ENCODE data around the gene CGB1. TPM values are rescaled to one million over a fixed set of nuclear protein-coding genes. Genes with fewer than 3 reads are reported as not detected.

Gene CGB1
- total RNA-seq, 1 donor from 2014 or later: not detected

GRCh38 chr19:48994035-48994386 is 42.7 kb downstream of the CGB1 start:
- DNase-seq (ENCODE audit: low read depth in 2 of 2): no peak

GRCh38 chr19:48993175-48994034 is 43.3 kb downstream of the CGB1 start, which contains the start of the genes GYS1 and RUVBL2:
GYS1 (minus strand) TSS chr19:48993309; CDS start chr19:48993112, 197 bp downstream.
RUVBL2 (plus strand) TSS chr19:48993887; CDS start chr19:48993912, 25 bp downstream.
- peak; percentile 99 for DNase-seq (ENCODE audit: low read depth in 2 of 2)

- peak in 1 of 2 donors; percentile 10 for DNase-seq (ENCODE audit: low read depth in 2 of 2)
Measured at GRCh38 chr19:48992581-48993174, 44.0 kb downstream of the CGB1 start.

GRCh38 chr19:48991873-48992580 is 44.7 kb downstream of the CGB1 start:
- peak; percentile 19 to 81 for DNase-seq (ENCODE audit: low read depth in 2 of 2)

GRCh38 chr19:48991011-48991609 is 45.6 kb downstream of the CGB1 start:
- no peak for DNase-seq (ENCODE audit: low read depth in 2 of 2)

GRCh38 chr19:48990400-48990799 is 46.3 kb downstream of the CGB1 start:
- DNase-seq (ENCODE audit: low read depth in 2 of 2): peak in 1 of 2 donors; percentile 47

- DNase-seq (ENCODE audit: low read depth in 2 of 2): no peak
Measured at GRCh38 chr19:48989701-48990291, 46.9 kb downstream of the CGB1 start.

GRCh38 chr19:48988860-48989259 is 47.8 kb downstream of the CGB1 start:
- no peak for DNase-seq (ENCODE audit: low read depth in 2 of 2)

GRCh38 chr19:48988286-48988685 is 48.4 kb downstream of the CGB1 start:
- DNase-seq (ENCODE audit: low read depth in 2 of 2): no peak

GRCh38 chr19:48987323-48987722 is 49.4 kb downstream of the CGB1 start:
- DNase-seq (ENCODE audit: low read depth in 2 of 2): no peak

GRCh38 chr19:48986211-48986610 is 50.5 kb downstream of the CGB1 start:
- no peak for DNase-seq (ENCODE audit: low read depth in 2 of 2)

- no peak for DNase-seq (ENCODE audit: low read depth in 2 of 2)
Measured at GRCh38 chr19:48985711-48986110, 51.0 kb downstream of the CGB1 start.

Other genes starting within 250 kb of the CGB1 start
- gene BCAT2, start 225.9 kb downstream of the CGB1 start, total RNA-seq: 26.2 and 28.3 TPM in 2 replicates
- 0.60 and 2.6 TPM in 2 replicates for gene HSD17B14, start 200.4 kb downstream of the CGB1 start, total RNA-seq
- gene PLEKHA4, start 168.3 kb downstream of the CGB1 start, total RNA-seq: 2.4 and 7.1 TPM in 2 replicates
- gene PPP1R15A, start 164.5 kb downstream of the CGB1 start, total RNA-seq: 21.6 and 63.9 TPM in 2 replicates
- under 0.01 TPM in 2 replicates for gene TULP2, start 138.2 kb downstream of the CGB1 start, total RNA-seq
- 118 and 160 TPM in 2 replicates for gene NUCB1, start 136.6 kb downstream of the CGB1 start, total RNA-seq
- under 0.01 TPM in 1 of 2 replicates, not detected in the other for gene DHDH, start 103.2 kb downstream of the CGB1 start, total RNA-seq
- 96.8 and 101 TPM in 2 replicates for gene BAX, start 82.0 kb downstream of the CGB1 start, total RNA-seq
- gene FTL, start 71.6 kb downstream of the CGB1 start, total RNA-seq: 928 and 942 TPM in 2 replicates
- 11.1 and 14.8 TPM in 2 replicates for gene GYS1, start 43.6 kb downstream of the CGB1 start, total RNA-seq
- 113 and 138 TPM in 2 replicates for gene RUVBL2, start 43.0 kb downstream of the CGB1 start, total RNA-seq
- gene LHB, start 19.8 kb downstream of the CGB1 start, total RNA-seq: not detected in 2 replicates
- gene CGB3, start 12.6 kb downstream of the CGB1 start, total RNA-seq: not detected in 2 replicates
- gene CGB2, start 5.0 kb downstream of the CGB1 start, total RNA-seq: not detected in 2 replicates
- gene CGB5, start 7.0 kb upstream of the CGB1 start, total RNA-seq: not detected in 2 replicates
- not detected in 2 replicates for gene CGB8, start 12.2 kb upstream of the CGB1 start, total RNA-seq
- 0.22 TPM in 1 of 2 replicates, not detected in the other for gene CGB7, start 20.9 kb upstream of the CGB1 start, total RNA-seq
- gene NTF4, start 27.9 kb upstream of the CGB1 start, total RNA-seq: not detected in 2 replicates
- gene KCNA7, start 35.8 kb upstream of the CGB1 start, total RNA-seq: not detected in 2 replicates
- gene SNRNP70, start 48.6 kb upstream of the CGB1 start, total RNA-seq: 132 and 137 TPM in 2 replicates
- 1.6 and 2.2 TPM in 2 replicates for gene LIN7B, start 77.5 kb upstream of the CGB1 start, total RNA-seq
- 0.22 and 0.40 TPM in 2 replicates for gene C19orf73, start 82.2 kb upstream of the CGB1 start, total RNA-seq
- 1.6 and 2.8 TPM in 2 replicates for gene PPFIA3, start 82.6 kb upstream of the CGB1 start, total RNA-seq
- not detected in 2 replicates for gene HRC, start 118.5 kb upstream of the CGB1 start, total RNA-seq
- 9.5 and 10.7 TPM in 2 replicates for gene TRPM4, start 120.9 kb upstream of the CGB1 start, total RNA-seq

Data from lung microvascular endothelial cell (primary cell).